Glutamatergic neuron (in vitro differentiated cells): ENCODE data around the gene CCDC197. TPM values are rescaled to one million over a fixed set of nuclear protein-coding genes. Genes with fewer than 3 reads are reported as not detected.
A peak's percentile ranks its signal among the peaks of the same experiment; 100 is the strongest.

Experiments
- DNase-seq: peaks from one replicate; pipeline ENCODE4 v3.0.0; 2022
- H3K27ac Mint-ChIP-seq: one replicate; pipeline ENCODE4 v1.8.0; 2020; ENCODE audit warnings: mild to moderate bottlenecking, mixed read lengths, inconsistent platforms; ENCODE audit not compliant: unreplicated experiment
- H3K27me3 Mint-ChIP-seq: one replicate; pipeline ENCODE4 v1.8.0; 2020; ENCODE audit warnings: mild to moderate bottlenecking, moderate library complexity, mixed read lengths, inconsistent platforms; ENCODE audit not compliant: unreplicated experiment
- H3K36me3 Mint-ChIP-seq: one replicate; pipeline ENCODE4 v1.8.0; 2020; ENCODE audit warnings: mild to moderate bottlenecking, mixed read lengths, inconsistent platforms; ENCODE audit not compliant: unreplicated experiment
- H3K4me1 Mint-ChIP-seq: one replicate; pipeline ENCODE4 v1.8.0; 2020; ENCODE audit warnings: mild to moderate bottlenecking, low read depth, mixed read lengths, inconsistent platforms; ENCODE audit not compliant: unreplicated experiment
- H3K4me3 Mint-ChIP-seq: one replicate; pipeline ENCODE4 v1.8.0; 2020; ENCODE audit warnings: mild to moderate bottlenecking, mixed read lengths, inconsistent platforms; ENCODE audit not compliant: unreplicated experiment
- H3K9me3 Mint-ChIP-seq: one replicate; pipeline ENCODE4 v1.8.0; 2020; ENCODE audit warnings: mild to moderate bottlenecking, moderate library complexity, mixed read lengths, inconsistent platforms; ENCODE audit not compliant: unreplicated experiment
- CTCF ChIP-seq: fragments of 200-600 bp; sonication (generic); IDR thresholded peaks from one replicate; pipeline ENCODE4 v1.5.0; 2021; ENCODE audit not compliant: partially characterized antibody, unreplicated experiment
- total RNA-seq: library from RNA; stranded (reverse); fragmentation: NEBNext Ultra II Directional; extraction: Animal tissue kit (Norgen Biotek cat#: 25700); gene quantifications from one replicate; pipeline ENCODE4 v1.2.1, GENCODE V29; 2021; ENCODE audit not compliant: unreplicated experiment

CCDC197 gene
- total RNA-seq, 1 donor from 2014 or later: not detected

GRCh38 chr14:94001501-94002396 lies 4.6 kb downstream of the CCDC197 start:
- TF ChIP-seq CTCF: peak; percentile 95
- Mint-ChIP-seq H3K4me3 (peak overlapping the region; percentile 1), H3K36me3 (no peaks in the 10 kb centered on the region), H3K9me3 (peaks cover 11% of the 10 kb centered on the region), H3K4me1 (peaks cover 18% of the 10 kb centered on the region), H3K27me3 (peaks cover 9% of the 10 kb centered on the region), H3K27ac (peak overlapping the region; percentile 87)
- DNase-seq: peak; percentile 73

- H3K27me3 Mint-ChIP-seq: peaks cover 10% of the 10 kb centered on the region
- peaks cover 11% of the 10 kb centered on the region for H3K9me3 Mint-ChIP-seq
- no peaks in the 10 kb centered on the region for H3K36me3 Mint-ChIP-seq
- peaks cover 12% of the 10 kb centered on the region for H3K4me1 Mint-ChIP-seq
- no peak for DNase-seq
- TF ChIP-seq CTCF: no peak
- H3K4me3 Mint-ChIP-seq: no peak overlapping the region
- H3K27ac Mint-ChIP-seq: no peak overlapping the region
Observed at GRCh38 chr14:94003397-94003796, 6.3 kb downstream of the CCDC197 start.

- Mint-ChIP-seq H3K27me3 (peaks cover 10% of the 10 kb centered on the region), H3K27ac (no peak overlapping the region), H3K36me3 (no peaks in the 10 kb centered on the region), H3K4me1 (peaks cover 10% of the 10 kb centered on the region), H3K4me3 (no peak overlapping the region), H3K9me3 (peaks cover 11% of the 10 kb centered on the region)
- TF ChIP-seq CTCF: no peak
- no peak for DNase-seq
Observed at GRCh38 chr14:94004015-94004414, 6.9 kb downstream of the CCDC197 start.

- Mint-ChIP-seq H3K4me3 (no peak overlapping the region), H3K9me3 (peaks cover 7% of the 10 kb centered on the region), H3K36me3 (no peaks in the 10 kb centered on the region), H3K27me3 (peaks cover 11% of the 10 kb centered on the region), H3K4me1 (peaks cover 7% of the 10 kb centered on the region), H3K27ac (no peak overlapping the region)
- TF ChIP-seq CTCF: peak; percentile 62
- DNase-seq: peak; percentile 47
Observed at GRCh38 chr14:94005324-94006073, 8.4 kb downstream of the CCDC197 start.

GRCh38 chr14:94008234-94008633 lies 11.1 kb downstream of the CCDC197 start:
- Mint-ChIP-seq H3K27me3 (peaks cover 9% of the 10 kb centered on the region), H3K4me1 (peaks cover 6% of the 10 kb centered on the region), H3K36me3 (no peaks in the 10 kb centered on the region), H3K9me3 (peaks cover 3% of the 10 kb centered on the region), H3K4me3 (no peak overlapping the region), H3K27ac (no peak overlapping the region)
- no peak for TF ChIP-seq CTCF
- DNase-seq: no peak
